Inferior parietal cortex (tissue), 1 donor: ENCODE data around the gene PRKCD.

Experiments used
- DNase-seq: peaks from one replicate; pipeline ENCODE4 v3.0.0-alpha.2; 2016; ENCODE audit errors: extremely low spot score

The PRKCD gene

GRCh38 chr3:53160660-53161449 is at the start of gene PRKCD:
PRKCD (plus strand) TSS chr3:53161209; CDS start chr3:53178423, 17,214 bp downstream.
- DNase-seq: peak; percentile 53

- DNase-seq: no peak
These were observed 49.2 kb upstream of the PRKCD start for GRCh38 chr3:53111822-53112221.

GRCh38 chr3:53113293-53114010 is 47.6 kb upstream of the PRKCD start:
- DNase-seq: no peak

- peak; percentile 95 for DNase-seq
These were observed 47.0 kb upstream of the PRKCD start for GRCh38 chr3:53114011-53114400.

- no peak for DNase-seq
These were observed 46.5 kb upstream of the PRKCD start for GRCh38 chr3:53114412-53115074.

- DNase-seq: no peak
These were observed 44.1 kb upstream of the PRKCD start for GRCh38 chr3:53116956-53117355.

- no peak for DNase-seq
These were observed 40.7 kb upstream of the PRKCD start for GRCh38 chr3:53120336-53120735.

GRCh38 chr3:53122255-53122932 is 38.6 kb upstream of the PRKCD start:
- DNase-seq: no peak

GRCh38 chr3:53122933-53123305 is 38.1 kb upstream of the PRKCD start:
- DNase-seq: no peak

GRCh38 chr3:53123510-53123909 is 37.5 kb upstream of the PRKCD start:
- no peak for DNase-seq

GRCh38 chr3:53123953-53124352 is 37.1 kb upstream of the PRKCD start:
- DNase-seq: no peak

GRCh38 chr3:53126601-53127000 is 34.4 kb upstream of the PRKCD start:
- DNase-seq: no peak

- no peak for DNase-seq
These were observed 31.7 kb upstream of the PRKCD start for GRCh38 chr3:53129344-53129743.

GRCh38 chr3:53130179-53131061 is 30.6 kb upstream of the PRKCD start, which contains the start of gene RFT1:
RFT1 (minus strand) TSS chr3:53130435; CDS start chr3:53130400, 35 bp downstream.
- peak; percentile 95 for DNase-seq

- DNase-seq: no peak
These were observed 29.9 kb upstream of the PRKCD start for GRCh38 chr3:53131096-53131495.

GRCh38 chr3:53132347-53132746 is 28.7 kb upstream of the PRKCD start:
- DNase-seq: no peak

GRCh38 chr3:53134631-53135232 is 26.3 kb upstream of the PRKCD start:
- DNase-seq: no peak

- no peak for DNase-seq
These were observed 23.8 kb upstream of the PRKCD start for GRCh38 chr3:53137221-53137620.

- DNase-seq: no peak
These were observed 23.1 kb upstream of the PRKCD start for GRCh38 chr3:53137835-53138446.
